B cell (primary cell): ENCODE data around the gene GPHN. TPM values are rescaled to one million over a fixed set of nuclear protein-coding genes. Genes with fewer than 3 reads are reported as not detected.

Experiments used
- ATAC-seq: fragments of 200-7000 bp; cut with Tn5 transposase; one replicate; pipeline ENCODE4 v1.10.0; 2021; ENCODE audit warnings: low read depth, mild to moderate bottlenecking, moderate number of reproducible peaks, moderate library complexity
- CTCF ChIA-PET: fragments of 350-600 bp; sonication (Branson Sonifier 250); formaldehyde crosslinking; loops from one replicate; lab custom pipeline; 2021; ENCODE audit warnings: antibody characterized with exemption, inconsistent platforms; lab: Charles Lee
- POLR2A ChIA-PET: fragments of 350-600 bp; sonication (Branson Sonifier 250); formaldehyde crosslinking; loops from one replicate; lab custom pipeline; 2021; ENCODE audit warnings: antibody characterized with exemption; lab: Charles Lee
- DNase-seq: peaks from one replicate; pipeline ENCODE4 v3.0.0; 2013
- H2AFZ ChIP-seq: 2 replicates; pipeline ENCODE4 v1.6.1; 2012; ENCODE audit warnings: mild to moderate bottlenecking, low read depth, low read length; ENCODE audit not compliant: insufficient read depth, poor library complexity, severe bottlenecking
- H3K27ac ChIP-seq, 2 donors: 1 replicate in 1 of 2; 2 replicates in 1 of 2; pipeline ENCODE4 v1.5.1; 2012 to 2013; ENCODE audit warnings: low read length in 2 of 2, mild to moderate bottlenecking in 2 of 2, moderate library complexity in 1 of 2
- H3K27me3 ChIP-seq, 4 experiments: fragments of 200-600 bp in 1 of 4; sonication (generic) in 1 of 4; replicated peaks in 1 of 4; 1 replicate in 2 of 4; 2 replicates in 2 of 4; pipeline versions ENCODE4 v1.6.1 to v1.7.0; 2013 to 2016; ENCODE audit warnings: low read length in 3 of 4, mild to moderate bottlenecking in 2 of 4, mixed read lengths in 1 of 4, moderate library complexity in 1 of 4; ENCODE audit not compliant: insufficient read depth in 4 of 4, control insufficient read depth in 3 of 4; ENCODE audit errors: control extremely low read depth in 1 of 4
- H3K36me3 ChIP-seq, 2 experiments: replicated peaks in 1 of 2; 1 replicate in 1 of 2; 2 replicates in 1 of 2; pipeline versions ENCODE4 v1.6.1 to v1.7.1; 2013; ENCODE audit warnings: low read length in 1 of 2; ENCODE audit not compliant: insufficient read depth in 2 of 2, control insufficient read depth in 1 of 2; ENCODE audit errors: control extremely low read depth in 1 of 2, extremely low read depth in 1 of 2
- H3K4me1 ChIP-seq, 2 donors: fragments of 200-600 bp in 1 of 2; sonication (generic) in 1 of 2; 1 replicate in 1 of 2; 2 replicates in 1 of 2; pipeline versions ENCODE4 v1.5.1 to v1.6.1; 2013 to 2017; ENCODE audit warnings: low read length in 2 of 2; ENCODE audit not compliant: control insufficient read depth in 2 of 2, insufficient read depth in 2 of 2
- H3K4me2 ChIP-seq: replicated peaks from 2 replicates; pipeline ENCODE3; 2012; ENCODE audit warnings: mild to moderate bottlenecking, low read depth, low read length; ENCODE audit not compliant: poor library complexity, severe bottlenecking
- H3K4me3 ChIP-seq, 5 experiments: fragments of 200-600 bp in 1 of 5; sonication (generic) in 1 of 5; 1 replicate in 3 of 5; 2 replicates in 2 of 5; pipeline versions ENCODE4 v1.5.1 to v1.7.0; 2011 to 2016; ENCODE audit warnings: low read length in 4 of 5, mild to moderate bottlenecking in 4 of 5, low read depth in 2 of 5, control low read depth in 1 of 5, moderate library complexity in 1 of 5; ENCODE audit not compliant: insufficient read depth in 1 of 5; ENCODE audit errors: control extremely low read depth in 1 of 5, extremely low read depth in 1 of 5
- H3K79me2 ChIP-seq: fragments of 200-600 bp; sonication (generic); one replicate; pipeline ENCODE4 v1.6.0; 2016; ENCODE audit warnings: low read length; ENCODE audit not compliant: control insufficient read depth, insufficient read depth
- H3K9ac ChIP-seq: fragments of 200-600 bp; sonication (generic); 2 replicates; pipeline ENCODE4 v1.6.1; 2017; ENCODE audit warnings: mild to moderate bottlenecking, low read length, moderate library complexity
- H3K9me3 ChIP-seq, 3 donors: one replicate each; pipeline versions ENCODE4 v1.6.1 to v1.7.1; 2013; ENCODE audit warnings: low read length in 2 of 3; ENCODE audit not compliant: control insufficient read depth in 2 of 3, insufficient read depth in 1 of 3; ENCODE audit errors: control extremely low read depth in 1 of 3
- H4K20me1 ChIP-seq: 2 replicates; pipeline ENCODE4 v1.6.0; 2012; ENCODE audit warnings: mild to moderate bottlenecking, low read length; ENCODE audit not compliant: insufficient read depth, control insufficient read depth, poor library complexity, severe bottlenecking
- H3K27ac Mint-ChIP-seq: one replicate; pipeline ENCODE4 v1.8.0; 2021; ENCODE audit warnings: mixed read lengths
- H3K27me3 Mint-ChIP-seq: one replicate; pipeline ENCODE4 v1.8.0; 2021; ENCODE audit warnings: mixed read lengths
- H3K4me1 Mint-ChIP-seq: one replicate; pipeline ENCODE4 v1.8.0; 2021; ENCODE audit warnings: mixed read lengths
- H3K4me3 Mint-ChIP-seq: one replicate; pipeline ENCODE4 v1.8.0; 2021; ENCODE audit warnings: mixed read lengths
- H3K9me3 Mint-ChIP-seq: one replicate; pipeline ENCODE4 v1.8.0; 2022; ENCODE audit warnings: mixed read lengths; ENCODE audit not compliant: insufficient read depth
- CTCF ChIP-seq: fragments of 200-600 bp; IDR thresholded peaks from one replicate; pipeline ENCODE4 v1.8.0; 2022; ENCODE audit warnings: antibody characterized with exemption, mild to moderate bottlenecking
- EZH2 ChIP-seq: IDR thresholded peaks from 2 replicates; pipeline ENCODE4 v1.6.1; 2012; ENCODE audit warnings: borderline replicate concordance, low read depth, mild to moderate bottlenecking, moderate library complexity, low read length; ENCODE audit not compliant: insufficient read depth, poor library complexity, severe bottlenecking
- WGBS: methylation state at CpG from one replicate; pipeline ENCODE4 v1.1.5; 2013; ENCODE audit warnings: missing lambda C conversion rate; ENCODE audit not compliant: insufficient coverage; 5-methylcytosine and 5-hydroxymethylcytosine counted together
- intact Hi-C: fragments of 100-400 bp; cut with micrococcal nuclease; formaldehyde crosslinking; loops from one replicate; pipeline ENCODE4 v1.10.0; 2022
- polyA plus RNA-seq: library from polyadenylated mRNA; depleted of rRNA; stranded (reverse); fragments of >200 nt; gene quantifications from 2 replicates; pipeline ENCODE4 v1.2.3, GENCODE V29; 2012
- total RNA-seq, 2 donors: library from RNA; stranded (reverse); fragments of 120-200 nt in 1 of 2; gene quantifications; 1 replicate in 1 of 2; 2 replicates in 1 of 2; pipeline versions ENCODE4 v1.2.3 to v1.2.4, GENCODE V29; 2013 to 2022

GPHN gene
- total and polyA plus RNA-seq, 2 donors (not counting 1 experiment from before 2014, with no cell fraction given): 3.4 to 18.0 TPM

DNA sequence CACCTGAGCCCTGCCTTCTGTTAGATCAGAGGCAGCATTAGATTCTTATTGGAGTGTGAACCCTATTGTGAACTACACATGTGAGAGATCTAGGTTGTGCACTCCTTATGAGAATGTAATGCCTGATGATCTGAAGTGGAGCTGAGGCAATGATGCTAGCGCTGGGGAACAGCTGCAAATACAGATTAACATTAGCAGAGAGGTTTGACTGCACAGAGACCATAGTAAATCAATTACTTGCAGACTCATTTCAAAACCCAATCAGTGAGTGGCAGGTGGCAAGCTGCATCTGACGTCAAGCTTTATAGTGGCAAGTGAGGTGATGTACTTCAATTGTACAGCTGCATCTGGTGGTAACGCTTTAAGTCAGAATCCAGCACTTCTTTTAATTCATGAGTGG, 141.6 kb downstream of the GPHN start:
- WGBS: no CpG with 5 or more reads among the region's 3 CpGs
- Histone ChIP-seq H3K27ac (no peak overlapping the region), H2AFZ (no peak overlapping the region), H3K4me1 (no peaks in the 10 kb centered on the region), H3K4me3 (no peak overlapping the region), H3K9me3 (no peaks in the 10 kb centered on the region), H3K79me2 (no peaks in the 10 kb centered on the region), H3K9ac (no peak overlapping the region), H3K36me3 (no peaks in the 10 kb centered on the region), H4K20me1 (no peaks in the 10 kb centered on the region), H3K4me2 (no peak overlapping the region), H3K27me3 (no peaks in the 10 kb centered on the region)
- intact Hi-C loops: no loop called here
- Mint-ChIP-seq H3K9me3 (no peaks in the 10 kb centered on the region), H3K4me3 (no peak overlapping the region), H3K27ac (no peak overlapping the region), H3K4me1 (peaks cover 9% of the 10 kb centered on the region), H3K27me3 (no peaks in the 10 kb centered on the region)
- POLR2A ChIA-PET: no interaction called here
- no peak for ATAC-seq
- TF ChIP-seq CTCF: no peak
- TF ChIP-seq EZH2: no peak
- CTCF ChIA-PET: interaction anchor here (0.9 kb wide), 1 partner anchor 13 kb away, joined by 3 read pairs; no protein-coding TSS in a partner anchor
- no peak for DNase-seq

- Histone ChIP-seq H3K27ac (no peak overlapping the region), H3K4me3 (no peak overlapping the region), H3K27me3 (no peaks in the 10 kb centered on the region), H4K20me1 (no peaks in the 10 kb centered on the region), H3K4me2 (no peak overlapping the region), H3K9ac (no peak overlapping the region), H2AFZ (no peak overlapping the region), H3K4me1 (no peaks in the 10 kb centered on the region), H3K9me3 (no peaks in the 10 kb centered on the region), H3K79me2 (no peaks in the 10 kb centered on the region), H3K36me3 (no peaks in the 10 kb centered on the region)
- ATAC-seq (no peak), DNase-seq (no peak)
- CTCF ChIA-PET: no interaction called here
- POLR2A ChIA-PET: no interaction called here
- Mint-ChIP-seq H3K27me3 (no peaks in the 10 kb centered on the region), H3K27ac (no peak overlapping the region), H3K9me3 (peaks cover 3% of the 10 kb centered on the region), H3K4me1 (peaks cover 9% of the 10 kb centered on the region), H3K4me3 (no peak overlapping the region)
- TF ChIP-seq EZH2: no peak
- WGBS: 83% methylated on average over 3 of the region's 3 CpGs
- intact Hi-C loops: no loop called here
Observed at GRCh38 chr14:66650491-66650911, 142.6 kb downstream of the GPHN start.
